LHCN-M2 (cell line): ENCODE measurements around the gene EIF5A. TPM values are rescaled to one million over a fixed set of nuclear protein-coding genes. Genes with fewer than 3 reads are reported as not detected.

Experiments
- DNase-seq: peaks from one replicate; pipeline ENCODE4 v3.0.0-alpha.2; 2012; ENCODE audit warnings: low read depth
- total RNA-seq: library from RNA; depleted of rRNA; stranded (reverse); fragments of >200 nt; gene quantifications from 2 replicates; pipeline ENCODE4 v1.2.3, GENCODE V29; 2014

The EIF5A gene
- total RNA-seq, 1 experiment from 2014 or later: 968 TPM

DNA sequence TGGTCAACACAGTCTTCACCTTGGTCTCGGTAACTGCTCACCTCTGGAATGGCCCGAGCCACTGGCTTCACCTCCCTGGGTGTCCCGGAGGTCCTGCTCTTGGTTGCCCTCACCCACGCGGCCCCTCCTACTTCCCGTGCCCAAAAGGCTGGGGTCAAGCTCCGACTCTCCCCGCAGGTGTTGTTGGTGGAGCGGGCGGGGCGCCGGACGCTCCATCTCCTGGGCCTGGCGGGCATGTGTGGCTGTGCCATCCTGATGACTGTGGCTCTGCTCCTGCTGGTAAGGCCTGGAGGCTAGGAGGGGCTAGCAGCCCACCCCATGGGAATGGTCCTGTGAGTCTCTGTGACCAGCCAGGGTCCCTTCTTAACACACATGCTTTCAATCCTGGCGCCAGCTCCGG is 22.5 kb upstream of the EIF5A start:
- DNase-seq: no peak

DNA sequence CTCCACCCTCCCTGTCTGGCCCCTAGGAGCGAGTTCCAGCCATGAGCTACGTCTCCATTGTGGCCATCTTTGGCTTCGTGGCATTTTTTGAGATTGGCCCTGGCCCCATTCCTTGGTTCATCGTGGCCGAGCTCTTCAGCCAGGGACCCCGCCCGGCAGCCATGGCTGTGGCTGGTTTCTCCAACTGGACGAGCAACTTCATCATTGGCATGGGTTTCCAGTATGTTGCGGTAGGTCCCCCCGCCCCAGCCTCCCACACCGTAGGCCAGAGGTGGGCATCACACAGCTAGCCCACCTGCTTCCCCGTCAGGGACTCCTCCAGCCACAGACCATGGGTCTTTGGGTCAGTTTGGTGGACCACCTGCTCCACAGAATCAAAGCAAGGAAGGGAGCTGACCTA is 21.7 kb upstream of the EIF5A start:
- no peak for DNase-seq

DNA sequence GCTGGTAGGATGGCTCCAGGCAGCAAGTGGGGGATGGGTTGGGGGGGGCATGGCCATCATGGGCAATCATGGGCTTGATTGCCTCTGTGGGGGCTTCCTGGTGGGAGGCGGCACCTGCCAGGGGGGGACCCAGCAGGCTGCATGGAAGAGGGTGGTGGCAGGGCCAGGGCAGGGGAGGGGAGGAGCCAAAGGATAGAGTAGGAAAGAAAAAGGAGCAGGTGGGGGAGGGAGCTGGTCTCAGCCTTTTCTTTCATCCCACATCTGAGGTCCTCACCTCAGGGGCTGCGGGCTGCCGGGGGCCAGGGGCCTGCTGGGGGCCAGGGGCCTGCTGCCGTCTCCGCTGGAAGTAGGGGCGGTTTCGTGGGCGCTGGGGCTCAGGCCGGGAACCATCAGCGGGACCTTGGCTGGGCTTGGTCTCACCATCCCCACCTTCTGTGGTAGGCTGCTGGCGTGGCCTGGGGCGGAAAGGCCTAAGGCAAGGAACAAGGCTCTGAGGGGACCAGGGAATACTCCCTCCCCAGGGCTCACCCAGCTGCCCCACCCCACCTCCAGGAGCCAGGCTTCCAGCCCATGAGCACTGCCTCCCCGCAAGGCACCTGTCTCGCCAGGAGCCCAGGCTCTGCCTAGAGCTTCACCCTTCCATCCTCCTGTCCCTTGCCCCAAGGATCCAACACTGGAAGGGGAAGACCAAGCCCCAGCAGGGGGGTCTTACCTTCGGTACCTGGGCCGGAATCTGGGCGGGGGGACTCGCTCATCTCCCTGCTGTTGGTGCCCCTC is 18.0 kb upstream of the EIF5A start:
- no peak for DNase-seq

DNA sequence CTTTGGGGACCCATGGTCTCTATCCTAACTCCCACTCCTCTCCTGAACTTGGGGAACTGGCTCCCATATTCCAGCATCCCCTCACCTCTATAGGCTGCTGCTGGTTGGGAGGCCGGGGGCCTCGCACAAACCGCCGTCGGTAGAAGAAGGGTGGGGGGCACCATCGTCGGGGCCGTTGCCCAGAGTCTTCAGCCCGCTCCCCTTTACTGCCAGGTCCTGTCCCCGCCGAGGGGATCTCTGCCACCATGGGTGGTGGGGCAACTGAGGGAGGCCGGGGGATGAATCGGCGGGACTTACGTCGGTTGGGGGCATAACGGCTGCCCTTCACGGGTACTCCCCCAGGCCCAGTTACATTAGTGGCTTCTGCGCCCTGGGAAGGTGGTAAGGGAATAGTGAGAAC is 17.3 kb upstream of the EIF5A start:
- no peak for DNase-seq

DNA sequence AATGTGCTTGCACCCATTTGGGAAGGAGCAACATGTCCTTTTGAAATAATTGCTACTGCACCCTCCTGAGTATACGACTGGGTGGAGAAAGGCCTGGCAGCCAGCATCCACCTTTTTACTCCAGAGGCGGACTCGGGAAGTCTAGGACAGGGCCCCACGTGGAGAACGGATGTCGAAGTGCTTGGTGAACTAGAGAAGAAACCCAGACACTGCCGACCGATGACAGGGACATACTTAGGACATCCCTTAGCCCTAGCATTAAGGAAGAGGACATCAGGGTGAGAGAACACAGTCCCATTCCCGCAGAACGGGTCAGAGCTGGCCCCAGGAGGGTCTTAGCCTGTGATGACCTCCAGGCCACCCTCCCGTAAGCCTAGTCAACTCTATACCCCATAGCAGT is 16.7 kb upstream of the EIF5A start:
- DNase-seq: no peak

DNA sequence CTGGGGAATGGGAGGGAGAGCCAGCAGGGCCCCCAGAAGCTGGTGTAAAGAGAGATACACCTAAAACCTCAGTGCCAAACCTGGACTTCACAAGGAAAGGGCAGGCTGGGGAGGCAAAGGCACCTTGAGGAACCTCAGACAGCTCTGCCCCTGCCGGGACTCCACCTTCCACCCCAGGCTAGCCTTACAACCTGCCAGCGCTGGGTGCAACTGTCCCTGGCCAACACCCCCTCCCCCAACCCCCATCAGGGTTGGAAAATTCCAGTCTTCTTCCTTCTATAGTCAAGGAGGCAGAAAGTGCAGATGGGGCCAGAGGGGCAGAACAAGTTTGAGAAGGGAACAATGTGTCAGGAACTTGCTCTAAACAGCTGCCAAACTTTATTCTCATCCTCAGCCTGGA is 15.2 kb upstream of the EIF5A start:
- DNase-seq: no peak

DNA sequence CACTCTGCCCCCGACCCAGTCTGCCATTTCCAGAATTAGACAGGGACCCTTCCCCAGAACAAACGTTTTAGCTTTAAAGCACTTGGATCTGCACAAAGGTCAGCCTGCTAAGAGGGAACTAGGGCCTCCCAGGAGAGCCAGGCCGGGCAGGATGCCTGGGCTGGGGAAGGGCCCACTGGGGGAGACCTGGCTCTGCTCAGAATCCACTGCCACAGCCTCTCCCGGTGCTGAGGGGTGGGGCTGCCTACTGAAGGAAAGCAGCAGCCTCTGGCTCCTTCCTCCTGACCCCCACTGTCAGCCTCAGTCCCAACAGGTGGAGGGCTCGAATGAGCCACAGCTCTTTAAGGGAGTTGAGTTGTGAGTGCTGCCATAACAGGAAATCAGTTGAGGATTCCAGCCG is 14.7 kb upstream of the EIF5A start:
- no peak for DNase-seq

DNA sequence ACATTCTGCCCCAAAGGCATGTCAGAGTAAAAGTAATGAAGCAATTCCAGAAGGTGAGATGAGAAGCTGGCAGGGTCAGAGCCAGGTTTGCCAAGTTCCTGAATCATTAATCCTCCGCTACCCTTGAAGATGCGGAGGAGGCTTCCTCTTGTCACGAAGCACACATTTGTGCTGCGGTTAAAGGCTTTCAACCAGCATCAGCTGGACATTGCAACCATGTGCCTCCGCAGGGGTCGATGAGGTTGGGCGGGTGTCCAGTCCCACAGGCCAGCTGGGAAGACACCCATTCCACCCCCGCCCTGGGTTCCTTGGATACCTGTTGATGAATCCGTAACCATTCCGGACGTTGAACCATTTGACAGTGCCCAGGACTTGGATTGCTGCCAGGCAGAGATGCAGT is 14.3 kb upstream of the EIF5A start:
- DNase-seq: no peak

DNA sequence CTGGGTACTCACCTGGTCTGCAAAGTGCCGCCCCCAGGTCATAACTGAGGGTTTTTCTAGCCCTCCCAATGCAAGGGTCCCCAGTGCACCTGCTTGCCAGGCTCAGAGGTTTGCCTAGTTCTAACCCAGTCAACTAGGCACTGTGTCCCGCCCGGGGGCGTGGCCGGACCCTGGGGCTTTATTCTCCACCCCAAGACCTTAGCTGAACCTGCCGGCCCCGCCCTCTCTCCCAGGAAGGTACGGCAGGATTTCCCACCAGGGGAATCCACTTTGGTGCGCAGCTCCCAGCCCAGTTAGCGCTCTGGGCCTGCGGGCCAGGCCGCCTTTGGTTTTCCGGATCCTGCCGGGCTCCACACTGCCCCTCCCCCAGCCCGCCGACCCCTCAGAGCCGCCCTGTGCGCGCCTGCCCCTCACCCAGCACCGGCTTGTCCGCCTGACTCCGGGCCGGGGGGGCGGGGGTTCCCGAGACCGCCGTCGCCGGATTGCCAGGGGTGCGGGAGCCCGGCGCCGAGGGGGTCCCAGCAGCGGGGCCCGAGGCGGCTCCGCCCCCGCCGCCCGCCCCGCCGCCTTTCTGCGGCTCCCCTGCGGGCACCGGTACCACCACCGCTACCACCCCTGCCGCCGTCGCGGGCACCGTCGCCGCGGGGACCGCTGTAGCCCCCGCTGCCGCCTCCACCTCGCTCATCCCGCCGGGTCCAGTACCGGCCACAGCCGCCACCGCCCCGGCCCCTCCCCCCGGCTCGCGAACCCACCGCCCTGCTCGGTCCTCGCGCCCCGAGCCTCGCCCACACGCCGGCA is 13.4 kb upstream of the EIF5A start:
- no peak for DNase-seq

DNA sequence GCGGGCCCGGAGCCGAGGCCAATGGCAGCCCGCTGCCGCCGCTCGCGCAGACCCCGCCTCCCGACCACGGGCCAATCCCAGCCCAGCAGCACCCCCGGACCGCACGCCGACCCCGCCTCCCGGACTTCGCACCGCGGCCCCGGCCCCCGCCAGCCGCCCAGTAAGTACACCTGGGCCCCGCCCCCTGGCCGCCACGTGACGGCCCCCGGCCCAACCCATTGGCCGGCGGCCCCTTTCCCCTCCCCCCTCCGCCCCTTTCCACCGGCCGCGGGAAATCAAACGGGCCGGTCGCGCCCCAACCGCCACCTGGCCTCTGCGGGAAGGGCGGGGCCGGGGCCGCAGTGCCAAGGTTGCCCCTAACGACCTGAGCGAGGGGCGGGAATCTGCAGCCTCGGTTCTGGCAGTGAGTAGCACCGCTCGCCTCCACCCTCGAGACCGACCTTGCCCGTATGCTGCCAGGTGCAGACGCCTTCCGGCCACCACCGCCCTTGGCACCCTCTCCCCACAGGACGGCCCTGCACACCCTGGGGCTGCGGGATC is 12.7 kb upstream of the EIF5A start, which contains the start of gene YBX2:
Gene YBX2, minus strand, starts transcription at position 26 of the 540 bp plus-strand sequence. CDS start 139 bp downstream, outside the sequence.
- no peak for DNase-seq

DNA sequence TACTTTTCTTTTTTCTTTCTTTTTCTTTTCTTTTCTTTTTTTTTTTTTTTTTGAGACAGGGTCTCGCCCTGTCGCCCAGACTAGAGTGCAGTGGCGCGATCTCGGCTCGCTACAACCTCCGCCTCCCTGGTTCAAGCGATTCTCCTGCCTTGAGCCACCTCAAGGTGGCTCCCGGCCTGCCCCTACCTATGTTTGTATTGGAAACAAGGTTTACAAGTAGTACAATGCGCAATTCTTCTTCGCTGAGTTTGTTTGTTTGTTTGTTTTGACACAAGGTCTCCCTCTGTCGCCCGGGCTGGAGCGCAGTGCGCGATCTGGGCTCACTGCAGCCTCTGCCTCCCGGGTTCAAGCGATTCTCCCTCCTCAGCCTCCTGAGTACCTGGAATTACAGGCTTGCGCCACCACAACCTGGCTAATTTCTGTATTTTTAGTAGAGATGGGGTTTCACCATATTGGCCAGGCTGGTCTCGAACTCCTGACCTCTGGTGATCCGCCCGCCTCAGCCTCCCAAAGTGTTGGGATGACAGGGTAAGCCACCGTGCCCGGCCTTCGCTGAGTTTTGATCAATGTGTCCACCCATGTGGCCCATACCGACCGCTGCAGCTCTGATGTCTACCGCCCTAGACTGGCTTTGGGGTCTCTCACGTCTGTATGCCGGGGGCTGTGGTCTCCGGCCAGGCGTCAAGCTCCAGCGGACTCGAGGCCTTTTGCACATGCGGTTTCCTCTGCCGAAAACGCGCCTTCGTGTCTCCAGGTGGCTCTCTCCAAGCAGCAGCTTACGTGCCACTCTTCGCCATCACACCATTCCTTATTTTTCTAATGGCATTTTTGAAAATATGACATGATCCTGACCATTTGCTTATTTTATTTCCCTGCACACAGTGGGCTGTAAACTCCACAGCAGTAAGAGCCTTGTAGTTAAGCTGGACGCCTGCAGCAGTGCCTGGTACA is 11.9 kb upstream of the EIF5A start:
- no peak for DNase-seq

DNA sequence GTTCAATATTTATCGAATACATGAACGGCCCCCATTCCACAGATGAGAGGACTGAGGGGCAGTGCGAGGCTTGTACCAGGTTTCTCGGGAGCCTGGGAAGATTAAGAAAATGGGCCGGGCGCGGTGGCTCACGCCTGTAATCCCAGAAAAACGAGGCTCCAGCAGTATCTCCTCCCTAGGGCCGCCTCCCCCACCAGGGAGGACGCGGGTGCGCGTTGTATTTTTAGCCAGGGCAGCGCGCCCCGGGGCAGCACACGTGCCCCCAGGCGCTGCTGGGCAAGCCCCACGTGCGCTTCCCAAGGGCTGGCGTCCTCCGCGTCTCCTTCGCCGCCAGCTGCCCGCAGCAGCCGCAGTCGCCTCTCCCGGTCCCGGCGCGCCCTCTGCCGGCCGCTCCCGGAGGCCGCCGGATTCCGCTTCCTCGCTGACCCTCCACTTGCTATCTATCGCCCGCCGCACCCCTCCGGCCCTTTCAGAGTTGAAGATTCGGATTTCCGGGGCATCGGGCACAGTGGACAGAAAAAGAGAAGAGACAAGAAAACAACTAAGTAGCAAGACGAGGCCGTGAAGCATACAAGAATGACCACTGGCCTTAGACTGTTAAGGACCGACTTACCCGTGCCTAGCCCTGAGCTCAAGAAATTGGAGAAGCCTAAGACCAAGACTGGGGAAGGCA is 11.1 kb upstream of the EIF5A start:
- DNase-seq: peak; percentile 75

DNA sequence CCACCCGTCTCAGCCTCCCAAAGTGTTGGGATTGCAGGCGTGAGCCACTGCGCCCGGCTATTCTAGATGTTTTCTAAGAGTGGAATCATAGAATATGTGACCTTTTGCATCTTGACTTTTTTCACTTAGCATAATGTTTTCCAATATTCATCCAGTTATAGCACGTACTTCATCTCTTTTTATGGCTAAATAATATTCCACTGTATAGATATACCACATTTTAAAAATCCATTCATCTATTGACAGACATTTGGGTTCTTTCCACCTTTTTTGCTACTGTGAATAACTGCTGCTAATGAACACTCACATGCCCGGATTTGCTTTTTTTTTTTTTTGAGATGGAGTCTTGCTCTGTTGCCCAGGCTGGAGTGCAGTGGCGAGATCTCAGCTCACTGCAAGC is 3.2 kb upstream of the EIF5A start:
- no peak for DNase-seq

DNA sequence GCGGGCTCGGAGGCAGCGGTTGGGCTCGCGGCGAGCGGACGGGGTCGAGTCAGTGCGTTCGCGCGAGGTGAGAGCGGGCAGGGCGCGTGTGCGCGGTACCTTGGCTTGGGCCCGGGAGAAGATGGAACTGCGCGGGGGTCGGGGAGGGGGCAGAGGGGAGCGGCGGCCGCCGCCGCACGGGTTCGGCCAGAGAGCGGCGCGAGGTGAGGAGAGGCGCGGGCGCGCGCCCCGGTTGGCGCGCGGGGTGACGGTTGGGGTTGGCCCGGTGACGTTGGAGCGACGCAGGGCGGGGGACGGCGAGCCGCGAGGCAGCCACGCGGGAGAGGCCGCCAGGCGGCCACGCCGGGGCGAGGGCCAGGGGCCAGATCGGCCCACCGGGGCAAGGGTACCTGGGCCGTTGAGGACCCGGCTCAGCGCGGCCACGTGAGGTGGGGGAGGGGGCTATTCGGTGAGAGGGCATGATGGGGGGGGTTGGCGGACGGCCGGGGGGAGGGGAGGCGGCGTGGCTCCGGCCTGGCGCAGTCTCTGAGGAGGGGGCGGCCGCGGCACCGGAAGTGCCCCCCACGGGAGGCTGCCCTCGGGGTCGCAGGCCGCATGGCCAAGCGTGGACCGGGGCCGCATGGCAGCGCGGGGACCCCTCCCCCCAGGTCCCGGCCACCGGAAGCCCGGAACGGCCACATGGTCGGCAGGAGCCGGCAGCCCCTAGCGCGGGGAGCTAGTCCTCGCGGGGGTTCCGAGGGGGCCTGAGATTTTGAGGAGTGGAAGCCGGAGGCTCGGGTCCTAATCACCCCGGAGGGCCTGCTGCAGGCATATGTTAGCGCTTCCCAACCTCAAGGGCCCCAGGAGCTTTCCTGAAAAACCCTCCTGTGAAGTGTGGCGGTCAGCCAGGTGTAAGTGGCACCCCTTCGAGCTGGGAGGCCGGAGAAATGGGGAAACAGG is 527 bp downstream of the EIF5A start:
- peak; percentile 33 for DNase-seq

DNA sequence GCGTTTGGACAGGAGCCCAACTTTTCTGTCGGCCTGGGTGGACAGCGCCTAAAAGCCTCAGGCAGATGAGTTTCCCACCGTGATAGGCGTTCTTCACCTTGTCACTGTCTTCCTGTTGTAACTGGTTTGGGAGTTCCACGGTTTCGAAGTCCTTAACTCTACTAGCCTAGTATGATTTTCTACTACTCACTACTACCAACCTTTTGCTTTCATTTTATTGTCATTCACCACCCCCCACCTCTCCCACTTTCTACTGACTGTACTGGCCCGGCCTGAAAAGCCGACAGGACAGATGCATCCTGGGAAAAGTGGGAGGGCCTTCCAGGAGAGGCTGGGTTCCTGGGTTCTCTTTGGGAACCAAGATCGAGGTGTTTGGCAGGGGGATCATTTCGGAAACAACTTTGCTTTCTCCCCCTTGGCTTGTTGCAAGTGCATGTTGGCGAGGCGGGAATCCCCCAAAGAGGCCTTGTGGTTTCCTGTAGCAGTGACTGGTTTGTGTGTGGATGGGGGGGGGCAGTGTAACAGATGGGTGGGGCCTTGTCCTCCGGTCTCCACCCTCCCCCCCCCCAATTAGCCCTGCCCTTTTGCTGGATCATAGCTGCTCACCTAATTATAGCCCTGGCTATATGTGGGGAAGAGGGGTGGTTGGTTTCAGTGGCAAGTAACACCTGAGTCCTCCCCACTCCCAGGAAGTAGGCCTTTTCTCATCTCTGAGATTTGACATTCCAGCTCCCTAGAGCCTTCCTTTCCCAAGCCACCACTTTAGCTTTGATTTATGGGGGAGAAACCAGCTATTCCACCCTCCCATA is 1.4 kb downstream of the EIF5A start:
- DNase-seq: peak; percentile 80

DNA sequence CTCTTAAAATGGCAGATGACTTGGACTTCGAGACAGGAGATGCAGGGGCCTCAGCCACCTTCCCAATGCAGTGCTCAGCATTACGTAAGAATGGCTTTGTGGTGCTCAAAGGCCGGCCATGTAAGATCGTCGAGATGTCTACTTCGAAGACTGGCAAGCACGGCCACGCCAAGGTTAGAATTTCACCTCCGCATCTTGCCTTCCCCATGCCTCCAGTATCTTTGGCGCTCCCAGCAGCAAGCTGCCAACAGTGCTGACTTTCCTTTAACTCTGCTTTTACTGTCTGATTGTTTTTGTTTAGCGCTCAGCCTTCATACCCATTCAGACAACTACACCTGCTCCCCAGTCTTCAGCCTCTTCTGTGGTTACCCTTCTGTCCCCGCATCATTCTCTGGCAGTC is 2.2 kb downstream of the EIF5A start:
- DNase-seq: no peak

DNA sequence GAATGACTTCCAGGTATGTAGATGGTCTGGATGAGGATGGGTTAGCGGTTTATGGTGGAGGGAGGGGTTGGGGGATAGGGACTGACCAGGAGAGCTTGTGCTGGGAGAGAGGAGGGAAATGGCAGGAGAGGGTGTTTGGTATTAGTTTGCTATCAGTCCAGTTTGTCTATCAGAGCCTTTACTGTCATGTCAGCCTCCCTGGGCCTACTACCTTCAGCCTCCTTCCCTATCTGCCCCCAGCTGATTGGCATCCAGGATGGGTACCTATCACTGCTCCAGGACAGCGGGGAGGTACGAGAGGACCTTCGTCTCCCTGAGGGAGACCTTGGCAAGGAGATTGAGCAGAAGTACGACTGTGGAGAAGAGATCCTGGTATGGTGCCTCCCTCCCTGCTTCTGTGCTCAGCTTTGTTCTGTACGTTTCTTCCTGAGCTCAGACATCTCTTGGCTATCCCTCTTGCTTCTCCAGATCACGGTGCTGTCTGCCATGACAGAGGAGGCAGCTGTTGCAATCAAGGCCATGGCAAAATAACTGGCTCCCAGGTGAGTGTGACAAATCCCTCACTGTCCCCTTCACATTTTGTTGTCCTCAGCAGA is 3.8 kb downstream of the EIF5A start:
- DNase-seq: no peak

DNA sequence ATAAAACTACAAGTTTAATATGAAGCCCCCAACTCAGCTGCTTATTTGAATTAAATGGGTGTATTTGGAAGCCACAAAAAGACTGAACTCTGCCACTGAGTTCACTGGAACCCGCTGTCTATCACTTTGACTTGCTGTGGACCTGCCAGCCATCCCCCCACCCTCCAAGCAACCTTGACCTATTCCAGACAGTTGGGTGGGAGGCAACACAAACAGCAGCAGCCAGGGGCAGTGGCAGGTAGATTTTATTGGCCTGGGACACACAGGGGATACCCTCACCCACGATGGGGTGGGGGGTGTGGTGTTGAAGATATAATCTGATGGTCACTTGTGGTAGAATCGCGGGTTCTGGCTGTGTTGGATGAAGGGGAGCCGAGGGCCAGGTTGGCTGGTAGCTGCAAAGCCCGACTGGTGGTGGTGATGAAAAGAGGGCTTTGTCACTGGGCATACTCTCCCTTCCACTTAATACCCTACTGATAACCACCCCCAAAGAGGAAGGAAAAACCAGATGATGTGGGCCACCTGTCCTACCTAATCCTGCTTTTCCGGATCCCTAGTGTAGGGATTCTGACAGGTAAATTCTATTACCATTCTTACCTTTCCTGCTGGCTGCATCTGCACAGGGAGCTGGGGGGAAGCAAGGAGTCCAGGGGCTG is 5.1 kb downstream of the EIF5A start:
- DNase-seq: no peak
